Measurements from ENCODE around the gene GPC1.
A peak's percentile ranks its signal among the peaks of the same experiment; 100 is the strongest.

GPC1 gene

GRCh38 chr2:240397924-240398645 is 37.4 kb upstream of the GPC1 start:
- peak; percentile 47 for DNase-seq

GRCh38 chr2:240398661-240399267 is 36.7 kb upstream of the GPC1 start:
- peak; percentile 52 for DNase-seq

- no peak for DNase-seq
These were observed 35.8 kb upstream of the GPC1 start for GRCh38 chr2:240399419-240400324.

- no peak for DNase-seq
These were observed 34.9 kb upstream of the GPC1 start for GRCh38 chr2:240400371-240401161.

- no peak for DNase-seq
These were observed 34.2 kb upstream of the GPC1 start for GRCh38 chr2:240401308-240401707.

- no peak for DNase-seq
These were observed 33.5 kb upstream of the GPC1 start for GRCh38 chr2:240401781-240402551.

- no peak for DNase-seq
These were observed 32.7 kb upstream of the GPC1 start for GRCh38 chr2:240402566-240403272.

- DNase-seq = no peak
These were observed 31.9 kb upstream of the GPC1 start for GRCh38 chr2:240403396-240404104.

- DNase-seq = no peak
These were observed 31.1 kb upstream of the GPC1 start for GRCh38 chr2:240404174-240404852.

- no peak for DNase-seq
These were observed 30.3 kb upstream of the GPC1 start for GRCh38 chr2:240405133-240405532.

- DNase-seq = no peak
These were observed 29.7 kb upstream of the GPC1 start for GRCh38 chr2:240405684-240406313.

GRCh38 chr2:240407090-240407489 is 28.4 kb upstream of the GPC1 start:
- no peak for DNase-seq

GRCh38 chr2:240410004-240410403 is 25.5 kb upstream of the GPC1 start:
- no peak for DNase-seq

- DNase-seq = no peak
These were observed 24.7 kb upstream of the GPC1 start for GRCh38 chr2:240410808-240411207.

- no peak for DNase-seq
These were observed 24.0 kb upstream of the GPC1 start for GRCh38 chr2:240411261-240412160.

GRCh38 chr2:240412211-240412861 is 23.1 kb upstream of the GPC1 start:
- DNase-seq = peak; percentile 58

- no peak for DNase-seq
These were observed 22.3 kb upstream of the GPC1 start for GRCh38 chr2:240412975-240413812.

Measured in activated effector memory CD4-positive, alpha-beta T cell treated with anti-CD3 and anti-CD28 coated beads, Interleukin-2, amount 50 U/mL, for 16 hours (primary cell).